ENCODE measurements around the gene EEF2K.

Gene EEF2K

GRCh38 chr16:22267764-22268163, 61.7 kb downstream of the EEF2K start (continued):
- TF ChIP-seq, protein P1, sequence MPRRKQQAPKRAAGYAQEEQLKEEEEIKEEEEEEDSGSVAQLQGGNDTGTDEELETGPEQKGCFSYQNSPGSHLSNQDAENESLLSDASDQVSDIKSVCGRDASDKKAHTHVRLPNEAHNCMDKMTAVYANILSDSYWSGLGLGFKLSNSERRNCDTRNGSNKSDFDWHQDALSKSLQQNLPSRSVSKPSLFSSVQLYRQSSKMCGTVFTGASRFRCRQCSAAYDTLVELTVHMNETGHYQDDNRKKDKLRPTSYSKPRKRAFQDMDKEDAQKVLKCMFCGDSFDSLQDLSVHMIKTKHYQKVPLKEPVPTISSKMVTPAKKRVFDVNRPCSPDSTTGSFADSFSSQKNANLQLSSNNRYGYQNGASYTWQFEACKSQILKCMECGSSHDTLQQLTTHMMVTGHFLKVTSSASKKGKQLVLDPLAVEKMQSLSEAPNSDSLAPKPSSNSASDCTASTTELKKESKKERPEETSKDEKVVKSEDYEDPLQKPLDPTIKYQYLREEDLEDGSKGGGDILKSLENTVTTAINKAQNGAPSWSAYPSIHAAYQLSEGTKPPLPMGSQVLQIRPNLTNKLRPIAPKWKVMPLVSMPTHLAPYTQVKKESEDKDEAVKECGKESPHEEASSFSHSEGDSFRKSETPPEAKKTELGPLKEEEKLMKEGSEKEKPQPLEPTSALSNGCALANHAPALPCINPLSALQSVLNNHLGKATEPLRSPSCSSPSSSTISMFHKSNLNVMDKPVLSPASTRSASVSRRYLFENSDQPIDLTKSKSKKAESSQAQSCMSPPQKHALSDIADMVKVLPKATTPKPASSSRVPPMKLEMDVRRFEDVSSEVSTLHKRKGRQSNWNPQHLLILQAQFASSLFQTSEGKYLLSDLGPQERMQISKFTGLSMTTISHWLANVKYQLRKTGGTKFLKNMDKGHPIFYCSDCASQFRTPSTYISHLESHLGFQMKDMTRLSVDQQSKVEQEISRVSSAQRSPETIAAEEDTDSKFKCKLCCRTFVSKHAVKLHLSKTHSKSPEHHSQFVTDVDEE (CRISPR knock-in tag; IDR thresholded peaks at IDR 0.05), result no peak
- TF ChIP-seq GLIS3 (CRISPR knock-in tag; IDR thresholded peaks at IDR 0.05) (no peak), BACH2 (CRISPR knock-in tag; IDR thresholded peaks at IDR 0.05; ENCODE audit: borderline replicate concordance) (no peak), ZC3H10 (CRISPR knock-in tag; IDR thresholded peaks at IDR 0.05) (no peak), ISL1 (CRISPR knock-in tag; IDR thresholded peaks at IDR 0.05) (no peak)

GRCh38 chr16:22270525-22270924, 64.4 kb downstream of the EEF2K start:
- TF ChIP-seq GLIS3 (CRISPR knock-in tag; IDR thresholded peaks at IDR 0.05), result no peak
- no peak for TF ChIP-seq CSDC2 (CRISPR knock-in tag; IDR thresholded peaks at IDR 0.05)
- TF ChIP-seq, protein P1 (CRISPR knock-in tag; IDR thresholded peaks at IDR 0.05), result no peak
- TF ChIP-seq SNAI2 (CRISPR knock-in tag; IDR thresholded peaks at IDR 0.05), result no peak
- TF ChIP-seq ESRRG (CRISPR knock-in tag; IDR thresholded peaks at IDR 0.05), result no peak
- TF ChIP-seq, protein P2, sequence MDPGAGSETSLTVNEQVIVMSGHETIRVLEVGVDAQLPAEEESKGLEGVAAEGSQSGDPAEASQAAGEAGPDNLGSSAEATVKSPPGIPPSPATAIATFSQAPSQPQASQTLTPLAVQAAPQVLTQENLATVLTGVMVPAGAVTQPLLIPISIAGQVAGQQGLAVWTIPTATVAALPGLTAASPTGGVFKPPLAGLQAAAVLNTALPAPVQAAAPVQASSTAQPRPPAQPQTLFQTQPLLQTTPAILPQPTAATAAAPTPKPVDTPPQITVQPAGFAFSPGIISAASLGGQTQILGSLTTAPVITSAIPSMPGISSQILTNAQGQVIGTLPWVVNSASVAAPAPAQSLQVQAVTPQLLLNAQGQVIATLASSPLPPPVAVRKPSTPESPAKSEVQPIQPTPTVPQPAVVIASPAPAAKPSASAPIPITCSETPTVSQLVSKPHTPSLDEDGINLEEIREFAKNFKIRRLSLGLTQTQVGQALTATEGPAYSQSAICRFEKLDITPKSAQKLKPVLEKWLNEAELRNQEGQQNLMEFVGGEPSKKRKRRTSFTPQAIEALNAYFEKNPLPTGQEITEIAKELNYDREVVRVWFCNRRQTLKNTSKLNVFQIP (CRISPR knock-in tag; IDR thresholded peaks at IDR 0.05; ENCODE audit: borderline replicate concordance, low read depth), result no peak
- no peak for TF ChIP-seq RARB (CRISPR knock-in tag; IDR thresholded peaks at IDR 0.05)
- no peak for TF ChIP-seq PPARA (CRISPR knock-in tag; IDR thresholded peaks at IDR 0.05; ENCODE audit: borderline replicate concordance)
- no peak for TF ChIP-seq ZC3H10 (CRISPR knock-in tag; IDR thresholded peaks at IDR 0.05)
- no peak for TF ChIP-seq BACH2 (CRISPR knock-in tag; IDR thresholded peaks at IDR 0.05; ENCODE audit: borderline replicate concordance)
- TF ChIP-seq ZNF565 (CRISPR knock-in tag; conservative IDR thresholded peaks at IDR 0.05; ENCODE audit: low read depth), result no peak
- TF ChIP-seq ARNTL (CRISPR knock-in tag; IDR thresholded peaks at IDR 0.05; ENCODE audit: borderline replicate concordance, low read depth), result no peak
- TF ChIP-seq ZNF70 (CRISPR knock-in tag; IDR thresholded peaks at IDR 0.05), result no peak
- no peak for TF ChIP-seq ZFP30 (CRISPR knock-in tag; IDR thresholded peaks at IDR 0.05)
- no peak for TF ChIP-seq ISL1 (CRISPR knock-in tag; IDR thresholded peaks at IDR 0.05)
- no peak for TF ChIP-seq OSR1 (CRISPR knock-in tag; IDR thresholded peaks at IDR 0.05)
- TF ChIP-seq CSRNP3 (CRISPR knock-in tag; IDR thresholded peaks at IDR 0.05), result no peak
- no peak for ATAC-seq

GRCh38 chr16:22272870-22273650, 67.0 kb downstream of the EEF2K start:
- ATAC-seq, result no peak
- TF ChIP-seq RARB (CRISPR knock-in tag; IDR thresholded peaks at IDR 0.05), result no peak
- TF ChIP-seq ZNF8 (CRISPR knock-in tag; IDR thresholded peaks at IDR 0.05), result no peak
- TF ChIP-seq, protein P3, sequence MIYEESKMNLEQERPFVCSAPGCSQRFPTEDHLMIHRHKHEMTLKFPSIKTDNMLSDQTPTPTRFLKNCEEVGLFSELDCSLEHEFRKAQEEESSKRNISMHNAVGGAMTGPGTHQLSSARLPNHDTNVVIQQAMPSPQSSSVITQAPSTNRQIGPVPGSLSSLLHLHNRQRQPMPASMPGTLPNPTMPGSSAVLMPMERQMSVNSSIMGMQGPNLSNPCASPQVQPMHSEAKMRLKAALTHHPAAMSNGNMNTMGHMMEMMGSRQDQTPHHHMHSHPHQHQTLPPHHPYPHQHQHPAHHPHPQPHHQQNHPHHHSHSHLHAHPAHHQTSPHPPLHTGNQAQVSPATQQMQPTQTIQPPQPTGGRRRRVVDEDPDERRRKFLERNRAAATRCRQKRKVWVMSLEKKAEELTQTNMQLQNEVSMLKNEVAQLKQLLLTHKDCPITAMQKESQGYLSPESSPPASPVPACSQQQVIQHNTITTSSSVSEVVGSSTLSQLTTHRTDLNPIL (CRISPR knock-in tag; IDR thresholded peaks at IDR 0.05; ENCODE audit: low read depth), result no peak
- TF ChIP-seq ZNF565 (CRISPR knock-in tag; conservative IDR thresholded peaks at IDR 0.05; ENCODE audit: low read depth), result no peak

All from SK-N-SH treated with all-trans-retinoic acid at 6 μM for 48 hours (cell line).